ENCODE measurements around the gene PLEKHM3.

Gene PLEKHM3

DNA sequence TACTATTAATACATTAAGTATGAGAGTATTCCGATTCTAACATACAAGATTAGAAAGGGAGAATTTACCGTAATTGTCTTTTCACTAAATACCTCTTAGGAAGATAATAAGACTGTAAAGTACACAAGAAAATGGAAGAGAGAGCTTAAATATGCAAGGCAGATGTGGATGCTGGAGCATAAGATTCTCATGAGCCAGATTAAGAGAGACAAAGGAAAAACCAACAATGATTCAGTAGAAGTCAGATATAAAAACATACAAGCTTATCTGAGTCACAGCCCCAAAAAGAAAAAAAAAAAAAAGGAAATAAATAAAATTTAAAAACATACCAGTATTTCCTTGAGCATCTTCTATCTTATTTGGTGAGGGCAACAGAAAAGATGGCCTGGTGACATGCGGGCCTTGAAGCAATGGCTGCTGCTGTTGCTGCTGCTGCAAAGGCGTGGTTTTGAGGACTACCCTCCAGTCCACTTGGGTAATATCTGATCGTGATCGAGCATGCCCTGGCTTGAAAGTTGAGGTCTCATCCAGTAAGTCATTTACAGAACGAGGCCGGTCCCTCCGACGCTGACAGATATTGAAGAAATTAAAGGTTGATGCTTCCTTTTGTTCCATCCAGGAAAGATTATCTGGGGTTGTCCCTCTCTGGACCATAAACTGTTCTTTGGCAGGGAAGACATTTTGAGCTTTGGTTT lies 24.5 kb downstream of the PLEKHM3 start:
- no peak for DNase-seq (ENCODE audit: low read depth in 1 of 2, low spot score in 1 of 2)
- TF ChIP-seq JUND (IDR thresholded peaks at IDR 0.05; ENCODE audit: low read depth), result no peak
- in situ Hi-C loops (cut with HindIII; ENCODE audit: low pct_unique_long_range_greater_than_20kb, low sequenced_read_pairs), result no loop called here

- in situ Hi-C loops (cut with HindIII; ENCODE audit: low pct_unique_long_range_greater_than_20kb, low sequenced_read_pairs), result no loop called here
- TF ChIP-seq JUND (IDR thresholded peaks at IDR 0.05; ENCODE audit: low read depth), result no peak
- DNase-seq (ENCODE audit: low read depth in 1 of 2, low spot score in 1 of 2), result no peak
Measured at GRCh38 chr2:207996848-207997247, 28.5 kb downstream of the PLEKHM3 start.

DNA sequence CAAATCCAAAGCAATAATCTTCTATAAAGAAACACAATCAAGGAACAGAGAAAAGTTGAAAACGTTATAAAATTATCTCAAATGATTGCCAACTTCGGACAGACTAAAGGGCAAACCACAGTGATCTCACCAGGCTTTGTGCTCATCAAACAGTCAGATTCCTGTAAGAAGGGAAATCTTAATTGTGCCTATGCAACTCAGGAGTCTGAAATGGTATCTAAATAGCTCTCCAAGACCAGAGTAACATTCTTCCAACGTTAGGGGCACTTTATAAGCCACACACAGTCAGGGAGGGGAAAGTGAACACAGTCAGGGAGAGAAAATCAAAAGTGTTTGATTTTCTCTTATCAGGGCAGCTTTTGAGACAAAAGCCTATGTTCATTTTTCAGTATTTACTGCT lies 29.4 kb downstream of the PLEKHM3 start:
- no peak for TF ChIP-seq JUND (IDR thresholded peaks at IDR 0.05; ENCODE audit: low read depth)
- in situ Hi-C loops (cut with HindIII; ENCODE audit: low pct_unique_long_range_greater_than_20kb, low sequenced_read_pairs), result no loop called here
- DNase-seq (ENCODE audit: low read depth in 1 of 2, low spot score in 1 of 2), result no peak

- in situ Hi-C loops (cut with HindIII; ENCODE audit: low pct_unique_long_range_greater_than_20kb, low sequenced_read_pairs), result no loop called here
- no peak for DNase-seq (ENCODE audit: low read depth in 1 of 2, low spot score in 1 of 2)
- no peak for TF ChIP-seq JUND (IDR thresholded peaks at IDR 0.05; ENCODE audit: low read depth)
Measured at GRCh38 chr2:207993151-207993763, 32.1 kb downstream of the PLEKHM3 start.

DNA sequence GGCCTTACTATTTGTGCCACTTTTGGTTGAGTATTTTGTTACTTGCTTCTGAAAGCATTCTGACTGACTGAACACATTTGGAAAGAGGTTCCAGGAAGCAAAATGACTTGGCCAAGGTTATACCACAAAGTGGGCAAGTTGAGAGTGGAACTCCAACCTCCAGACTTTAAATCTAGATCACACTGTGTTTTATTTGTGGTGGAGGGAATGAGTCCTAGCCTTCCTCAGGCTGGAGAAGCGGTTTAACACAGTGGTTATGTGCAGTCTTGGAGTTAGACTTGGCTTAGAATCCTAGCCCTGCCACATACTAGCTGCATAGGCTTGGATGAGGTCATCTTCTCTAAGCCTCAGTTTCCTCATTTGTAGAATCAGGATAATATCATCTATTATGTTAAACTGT lies 33.4 kb downstream of the PLEKHM3 start:
- in situ Hi-C loops (cut with HindIII; ENCODE audit: low pct_unique_long_range_greater_than_20kb, low sequenced_read_pairs), result no loop called here

GRCh38 chr2:207990784-207991183 lies 34.5 kb downstream of the PLEKHM3 start:
- in situ Hi-C loops (cut with HindIII; ENCODE audit: low pct_unique_long_range_greater_than_20kb, low sequenced_read_pairs), result no loop called here
- TF ChIP-seq JUND (IDR thresholded peaks at IDR 0.05; ENCODE audit: low read depth), result no peak
- no peak for DNase-seq (ENCODE audit: low read depth in 1 of 2, low spot score in 1 of 2)

More for the DNA sequence above, 33.4 kb downstream of the PLEKHM3 start:
- TF ChIP-seq JUND (IDR thresholded peaks at IDR 0.05; ENCODE audit: low read depth), result no peak
- no peak for DNase-seq (ENCODE audit: low read depth in 1 of 2, low spot score in 1 of 2)

DNA sequence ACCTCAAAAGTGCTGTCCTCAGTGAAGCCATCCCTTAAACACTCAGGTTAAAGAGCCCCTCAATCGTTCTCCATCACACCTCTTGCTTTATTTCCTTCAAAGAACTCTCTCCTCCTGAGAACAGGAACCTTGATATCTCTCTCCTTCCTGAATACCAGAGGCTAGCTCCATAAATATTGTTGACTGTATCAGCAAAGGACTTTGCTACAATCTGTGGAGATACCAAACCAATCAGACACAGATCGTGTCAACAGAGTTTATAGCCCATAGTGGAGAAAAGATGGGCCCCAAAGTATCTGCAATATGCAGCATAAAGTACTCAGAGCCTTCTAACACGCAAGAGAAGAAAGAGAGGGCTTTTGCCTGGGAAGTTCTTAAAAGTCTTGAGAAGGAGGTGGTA lies 36.4 kb downstream of the PLEKHM3 start:
- in situ Hi-C loops (cut with HindIII; ENCODE audit: low pct_unique_long_range_greater_than_20kb, low sequenced_read_pairs), result no loop called here
- DNase-seq (ENCODE audit: low read depth in 1 of 2, low spot score in 1 of 2), result no peak
- TF ChIP-seq JUND (IDR thresholded peaks at IDR 0.05; ENCODE audit: low read depth), result no peak

- DNase-seq (ENCODE audit: low read depth in 1 of 2, low spot score in 1 of 2), result no peak
- in situ Hi-C loops (cut with HindIII; ENCODE audit: low pct_unique_long_range_greater_than_20kb, low sequenced_read_pairs), result no loop called here
- TF ChIP-seq JUND (IDR thresholded peaks at IDR 0.05; ENCODE audit: low read depth), result no peak
Measured at GRCh38 chr2:207987025-207987716, 38.2 kb downstream of the PLEKHM3 start.

GRCh38 chr2:207984765-207985480 lies 40.4 kb downstream of the PLEKHM3 start:
- DNase-seq (ENCODE audit: low read depth in 1 of 2, low spot score in 1 of 2), result no peak
- TF ChIP-seq JUND (IDR thresholded peaks at IDR 0.05; ENCODE audit: low read depth), result no peak
- in situ Hi-C loops (cut with HindIII; ENCODE audit: low pct_unique_long_range_greater_than_20kb, low sequenced_read_pairs), result no loop called here

GRCh38 chr2:207983641-207984042 lies 41.7 kb downstream of the PLEKHM3 start:
- no peak for DNase-seq (ENCODE audit: low read depth in 1 of 2, low spot score in 1 of 2)
- TF ChIP-seq JUND (IDR thresholded peaks at IDR 0.05; ENCODE audit: low read depth), result no peak
- in situ Hi-C loops (cut with HindIII; ENCODE audit: low pct_unique_long_range_greater_than_20kb, low sequenced_read_pairs), result no loop called here

DNA sequence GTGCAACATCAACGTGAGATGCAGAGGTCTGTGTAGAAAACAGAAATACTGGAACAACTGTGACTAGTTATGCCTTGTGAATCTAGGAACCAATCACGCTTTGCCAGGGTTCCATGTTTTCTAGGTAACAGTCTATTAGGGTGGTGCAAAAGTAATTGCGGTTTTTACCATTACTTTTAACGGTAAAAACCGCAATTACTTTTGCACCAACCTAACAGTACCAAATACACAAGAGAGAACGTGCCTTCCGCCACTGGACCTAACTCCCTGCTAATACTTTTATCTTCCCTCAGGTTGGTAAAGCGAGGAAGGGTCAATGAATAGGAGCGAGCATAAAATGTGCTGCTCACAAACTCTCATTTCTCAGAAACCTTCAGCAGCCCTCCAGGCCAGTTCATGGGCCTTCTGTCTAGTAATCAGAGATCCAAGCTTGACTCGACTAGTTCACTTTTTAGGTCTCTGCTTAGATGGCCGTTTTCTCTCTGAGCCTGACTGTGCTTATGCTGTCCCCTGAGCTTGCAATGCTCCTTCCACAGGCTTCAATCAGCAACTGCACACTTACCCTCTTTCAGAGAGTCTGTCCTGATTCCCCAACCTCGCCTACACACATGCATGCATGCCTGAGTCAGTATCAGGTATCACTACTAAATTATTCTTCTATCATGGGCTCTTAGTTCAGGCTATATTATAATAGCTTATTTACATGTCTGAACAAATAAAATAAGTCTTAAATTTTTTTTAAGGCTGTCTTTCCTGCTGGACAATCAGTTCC lies 47.0 kb downstream of the PLEKHM3 start:
- TF ChIP-seq JUND (IDR thresholded peaks at IDR 0.05; ENCODE audit: low read depth), result no peak
- DNase-seq (ENCODE audit: low read depth in 1 of 2, low spot score in 1 of 2), result no peak
- in situ Hi-C loops (cut with HindIII; ENCODE audit: low pct_unique_long_range_greater_than_20kb, low sequenced_read_pairs), result no loop called here

DNA sequence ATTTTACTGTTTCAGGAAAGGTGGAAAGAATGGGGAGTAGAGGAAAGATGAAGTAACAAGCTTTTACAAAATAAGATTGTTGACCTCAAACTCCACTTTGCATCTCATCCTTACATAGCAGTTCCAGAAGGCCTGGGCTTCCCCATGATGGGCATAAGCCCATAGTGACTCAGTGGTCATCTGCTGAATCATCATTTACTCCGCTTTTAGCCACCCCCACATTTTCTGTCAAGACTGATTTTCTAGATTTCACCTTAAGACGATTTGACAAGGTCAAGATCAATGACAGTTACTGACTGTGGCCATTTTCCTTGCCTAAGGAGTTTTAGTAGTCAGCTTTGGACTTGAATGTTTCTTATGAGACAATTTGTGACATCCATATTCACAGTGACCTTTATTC lies 49.4 kb downstream of the PLEKHM3 start:
- TF ChIP-seq JUND (IDR thresholded peaks at IDR 0.05; ENCODE audit: low read depth), result no peak
- in situ Hi-C loops (cut with HindIII; ENCODE audit: low pct_unique_long_range_greater_than_20kb, low sequenced_read_pairs), result no loop called here
- DNase-seq (ENCODE audit: low read depth in 1 of 2, low spot score in 1 of 2), result no peak
